Activated naive CD4-positive, alpha-beta T cell (primary cell): ENCODE measurements around the gene ANKS1B.

Experiments
- DNase-seq, 4 experiments: peaks; one replicate each; lab custom pipeline; 2025; lab: John Stamatoyannopoulos, UW

The ANKS1B gene

GRCh38 chr12:99573980-99574379, 410.8 kb downstream of the ANKS1B start:
- DNase-seq: no peak

DNA sequence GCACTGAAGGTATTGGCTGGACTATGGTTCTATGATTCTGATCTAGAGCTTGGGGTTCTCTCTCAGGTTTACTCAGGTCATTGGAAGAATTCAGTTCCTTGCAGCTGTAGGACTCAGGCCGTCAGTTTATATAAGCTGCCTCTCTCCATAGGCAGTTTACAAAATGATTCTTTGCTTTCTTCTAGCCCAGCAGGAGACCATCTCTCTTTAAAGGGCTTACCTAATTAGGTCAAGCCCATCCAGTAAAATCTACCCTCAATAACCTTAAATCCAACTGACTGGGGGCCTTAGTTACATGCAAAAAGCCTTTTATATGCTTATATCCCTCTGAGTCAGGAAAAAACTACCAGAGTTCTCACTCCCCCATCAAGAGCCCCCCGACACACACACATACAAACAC, 417.7 kb downstream of the ANKS1B start:
- no peak for DNase-seq

DNA sequence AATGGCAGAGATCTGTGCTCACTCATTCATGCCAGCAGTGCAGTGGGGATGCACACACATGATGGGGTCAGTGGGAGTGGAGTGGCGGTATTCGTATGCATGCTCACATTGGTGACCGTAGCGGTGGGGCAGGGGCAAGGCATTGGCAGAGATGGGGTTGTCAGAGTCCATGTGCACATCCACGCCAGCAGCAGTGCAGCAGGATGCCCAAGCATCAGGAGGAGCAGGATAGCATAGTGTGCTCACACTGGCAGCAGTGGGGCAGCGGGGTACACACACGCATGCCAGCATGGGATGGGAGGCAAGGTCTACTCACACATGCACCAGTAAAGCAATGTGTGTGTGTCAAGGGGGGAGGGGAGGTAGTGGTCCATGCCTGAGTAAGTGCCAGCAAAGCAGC, 426.6 kb downstream of the ANKS1B start:
- DNase-seq: no peak

DNA sequence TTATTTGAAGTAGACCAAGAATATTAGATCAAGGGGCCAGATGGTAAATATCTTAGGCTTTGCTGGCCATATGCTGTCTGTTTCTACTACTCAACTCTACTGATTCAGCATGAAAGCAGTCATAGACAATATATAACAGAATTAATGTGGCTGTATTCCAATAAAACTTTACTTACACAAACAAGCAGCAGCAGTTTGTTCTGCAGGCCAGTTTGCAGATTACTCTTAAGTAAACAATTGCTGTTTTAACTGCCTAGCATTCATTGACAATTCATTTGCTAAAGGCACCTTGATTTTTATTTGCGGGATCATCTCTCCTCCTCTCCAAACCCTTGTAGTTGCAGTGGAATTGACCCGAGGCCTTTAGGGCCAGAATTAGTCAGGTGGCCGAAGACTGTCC, 431.3 kb downstream of the ANKS1B start:
- DNase-seq: no peak

- no peak for DNase-seq
These were observed 432.7 kb downstream of the ANKS1B start for GRCh38 chr12:99552022-99552421.

- DNase-seq: no peak
These were observed 435.1 kb downstream of the ANKS1B start for GRCh38 chr12:99549651-99550050.

DNA sequence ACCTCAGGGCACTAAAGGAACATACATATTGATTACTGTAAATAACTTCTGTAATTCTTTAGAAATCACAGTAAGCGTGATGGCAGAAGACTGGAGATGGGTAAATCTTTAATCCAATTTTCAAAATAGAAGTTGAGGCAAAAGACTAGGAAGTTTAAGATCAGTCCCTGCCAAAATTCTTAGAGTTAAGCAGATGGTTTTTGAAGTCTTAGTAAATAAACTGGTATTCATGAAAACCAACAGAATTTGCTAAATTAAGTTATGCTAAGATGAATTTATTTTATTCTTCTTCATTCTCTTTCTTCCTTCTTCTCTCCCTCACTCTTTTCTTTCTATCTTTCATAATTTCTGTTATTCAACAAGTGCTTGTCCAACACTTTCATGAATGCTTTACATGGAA, 435.5 kb downstream of the ANKS1B start:
- no peak for DNase-seq

- no peak for DNase-seq
These were observed 440.3 kb downstream of the ANKS1B start for GRCh38 chr12:99544457-99544856.

DNA sequence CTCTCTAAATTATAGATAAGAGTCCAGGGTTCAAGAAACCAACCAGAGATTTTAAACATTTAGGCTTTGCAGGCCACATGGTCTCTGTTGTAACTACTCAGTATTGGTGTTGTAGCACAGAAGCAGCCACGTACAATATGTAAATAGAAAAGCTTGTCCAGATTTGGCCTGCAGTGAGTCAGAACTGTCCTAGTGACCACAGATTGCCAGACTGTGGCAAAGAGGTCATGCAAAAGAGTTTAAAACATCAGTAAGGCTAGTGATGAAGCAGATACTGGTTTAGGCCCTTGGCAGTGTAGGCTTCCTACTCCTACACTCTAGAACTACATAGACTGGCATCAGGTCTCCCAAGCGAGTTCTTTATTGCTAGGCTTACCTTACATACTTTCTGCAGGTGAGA, 454.8 kb downstream of the ANKS1B start:
- no peak for DNase-seq

DNA sequence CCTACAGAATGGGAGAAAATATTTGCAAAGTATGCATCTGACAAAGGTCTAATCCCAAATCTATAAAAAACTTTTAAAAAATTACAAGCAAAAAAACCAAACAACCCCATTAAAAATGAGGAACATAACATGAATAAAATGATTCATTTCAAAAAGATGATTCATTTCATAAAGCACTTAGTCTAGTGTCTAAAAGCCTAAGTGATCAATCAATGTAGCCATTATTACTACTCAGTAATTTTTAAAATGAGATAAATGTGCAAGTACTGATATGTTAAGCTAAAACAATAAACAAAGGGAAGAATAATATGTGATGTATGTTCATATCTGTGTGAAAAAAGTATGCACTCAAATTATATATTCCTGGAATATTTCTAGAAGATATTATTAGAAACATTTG, 456.3 kb downstream of the ANKS1B start:
- no peak for DNase-seq

- DNase-seq: no peak
These were observed 460.9 kb downstream of the ANKS1B start for GRCh38 chr12:99523853-99524252.

DNA sequence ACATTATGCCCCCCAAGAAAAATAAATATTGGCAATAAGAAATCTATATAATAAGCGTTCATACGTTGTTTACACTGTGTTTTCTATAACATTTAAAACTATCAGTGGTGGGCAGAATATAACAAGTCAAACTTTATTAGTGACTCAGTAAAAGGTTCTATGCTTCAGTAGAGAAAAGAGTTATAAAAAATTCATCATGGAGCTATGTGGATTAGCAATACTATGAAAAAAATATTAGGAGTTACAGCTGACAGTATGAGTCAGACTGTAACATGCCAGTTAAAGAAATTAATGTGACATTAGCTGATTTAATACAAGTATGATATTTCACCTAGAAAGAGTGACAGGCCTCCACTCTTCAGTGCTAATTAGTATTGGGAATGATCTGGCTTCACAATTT, 462.3 kb downstream of the ANKS1B start:
- no peak for DNase-seq

GRCh38 chr12:99521664-99522063, 463.1 kb downstream of the ANKS1B start:
- no peak for DNase-seq

DNA sequence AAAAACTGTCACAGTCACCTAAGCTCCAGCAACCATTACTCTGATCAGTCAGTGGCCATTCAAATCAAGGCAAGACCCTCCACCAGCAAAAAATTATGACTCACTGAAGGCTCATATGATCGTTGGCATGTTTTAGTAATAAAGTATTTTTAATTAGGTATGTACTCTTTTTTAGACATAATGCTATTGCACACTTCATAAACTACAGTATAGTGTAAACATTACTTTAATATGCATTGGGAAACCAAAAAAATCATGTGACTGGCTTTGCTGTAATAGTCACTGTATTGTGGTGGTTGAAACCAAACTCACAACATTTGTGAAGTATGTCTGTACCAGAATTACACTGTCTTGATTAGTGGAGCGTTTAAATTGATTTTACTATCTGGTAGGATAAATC, 471.7 kb downstream of the ANKS1B start:
- no peak for DNase-seq

- no peak for DNase-seq
These were observed 478.9 kb downstream of the ANKS1B start for GRCh38 chr12:99505805-99506204.

DNA sequence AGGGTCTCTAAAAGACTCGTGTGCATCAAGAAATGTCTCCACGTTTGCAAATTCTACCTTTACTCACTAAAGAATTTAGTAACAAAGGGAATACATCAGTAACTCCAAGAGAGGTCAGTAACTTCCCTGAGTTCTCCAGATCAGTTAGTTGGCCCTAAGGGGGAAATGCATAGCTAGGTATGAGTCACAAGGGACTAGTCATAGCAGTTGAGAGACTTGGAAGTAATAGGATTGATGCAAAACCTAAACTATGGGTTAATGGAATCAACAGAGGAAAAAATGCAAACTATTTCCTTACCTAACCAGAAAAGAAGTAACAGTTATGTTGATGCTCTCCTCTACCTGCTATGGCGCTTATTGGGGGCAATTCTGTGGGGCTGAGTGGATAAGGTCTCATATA, 486.0 kb downstream of the ANKS1B start:
- DNase-seq: no peak

- no peak for DNase-seq
These were observed 488.9 kb downstream of the ANKS1B start for GRCh38 chr12:99495799-99496198.

GRCh38 chr12:99493197-99493596, 491.5 kb downstream of the ANKS1B start:
- DNase-seq: no peak

GRCh38 chr12:99486277-99486676, 498.5 kb downstream of the ANKS1B start:
- DNase-seq: no peak

- DNase-seq: no peak
These were observed 505.6 kb downstream of the ANKS1B start for GRCh38 chr12:99479149-99479548.

GRCh38 chr12:99476956-99477355, 507.8 kb downstream of the ANKS1B start:
- DNase-seq: no peak

GRCh38 chr12:99455350-99456035, 529.2 kb downstream of the ANKS1B start:
- DNase-seq: no peak

GRCh38 chr12:99454539-99455172, 530.1 kb downstream of the ANKS1B start:
- no peak for DNase-seq
